ENCODE data around the gene RAD51B. TPM values are rescaled to one million over a fixed set of nuclear protein-coding genes. Genes with fewer than 3 reads are reported as not detected.
"Not testable (repeated sequence)": the region's sequence is repeated elsewhere in the genome, so short reads cannot be mapped to it uniquely, and the experiment has no call there.

Gene RAD51B
- polyA plus RNA-seq, 1 donor, result 7.3 TPM

- DNase-seq (ENCODE audit: low read depth), result no peak
Observed at GRCh38 chr14:68020493-68020892, 200.9 kb downstream of the RAD51B start.

GRCh38 chr14:68020999-68021663 is 201.6 kb downstream of the RAD51B start:
- DNase-seq (ENCODE audit: low read depth), result no peak

- DNase-seq (ENCODE audit: low read depth), result no peak
Observed at GRCh38 chr14:68027276-68027675, 207.7 kb downstream of the RAD51B start.

GRCh38 chr14:68028075-68028474 is 208.5 kb downstream of the RAD51B start:
- no peak for DNase-seq (ENCODE audit: low read depth)

GRCh38 chr14:68031011-68031410 is 211.4 kb downstream of the RAD51B start:
- DNase-seq (ENCODE audit: low read depth), result not testable (repeated sequence)

- DNase-seq (ENCODE audit: low read depth), result no peak
Observed at GRCh38 chr14:68032154-68032553, 212.6 kb downstream of the RAD51B start.

GRCh38 chr14:68033336-68033932 is 213.9 kb downstream of the RAD51B start:
- DNase-seq (ENCODE audit: low read depth), result no peak

- no peak for DNase-seq (ENCODE audit: low read depth)
Observed at GRCh38 chr14:68034896-68035295, 215.3 kb downstream of the RAD51B start.

- no peak for DNase-seq (ENCODE audit: low read depth)
Observed at GRCh38 chr14:68036202-68036601, 216.6 kb downstream of the RAD51B start.

GRCh38 chr14:68039593-68039992 is 220.0 kb downstream of the RAD51B start:
- DNase-seq (ENCODE audit: low read depth), result no peak

- no peak for DNase-seq (ENCODE audit: low read depth)
Observed at GRCh38 chr14:68040633-68041369, 221.2 kb downstream of the RAD51B start.

- DNase-seq (ENCODE audit: low read depth), result no peak
Observed at GRCh38 chr14:68041876-68042354, 222.3 kb downstream of the RAD51B start.

- no peak for DNase-seq (ENCODE audit: low read depth)
Observed at GRCh38 chr14:68042586-68043210, 223.1 kb downstream of the RAD51B start.

GRCh38 chr14:68043752-68044151 is 224.2 kb downstream of the RAD51B start:
- no peak for DNase-seq (ENCODE audit: low read depth)

GRCh38 chr14:68047906-68048305 is 228.3 kb downstream of the RAD51B start:
- DNase-seq (ENCODE audit: low read depth), result no peak

- DNase-seq (ENCODE audit: low read depth), result not testable (repeated sequence)
Observed at GRCh38 chr14:68048815-68049214, 229.2 kb downstream of the RAD51B start.

GRCh38 chr14:68050177-68050576 is 230.6 kb downstream of the RAD51B start:
- no peak for DNase-seq (ENCODE audit: low read depth)

- no peak for DNase-seq (ENCODE audit: low read depth)
Observed at GRCh38 chr14:68051146-68051545, 231.6 kb downstream of the RAD51B start.

GRCh38 chr14:68060198-68060597 is 240.6 kb downstream of the RAD51B start:
- no peak for DNase-seq (ENCODE audit: low read depth)

- DNase-seq (ENCODE audit: low read depth), result no peak
Observed at GRCh38 chr14:68062651-68063050, 243.1 kb downstream of the RAD51B start.

- no peak for DNase-seq (ENCODE audit: low read depth)
Observed at GRCh38 chr14:68065322-68065721, 245.7 kb downstream of the RAD51B start.

GRCh38 chr14:68074765-68075381 is 255.3 kb downstream of the RAD51B start:
- DNase-seq (ENCODE audit: low read depth), result no peak
